HuH-7.5 (cell line): Measurements from ENCODE around the gene PLBD1.

Experiments used
- DNase-seq: peaks from one replicate; pipeline ENCODE4 v3.0.0; 2011; ENCODE audit warnings: low spot score

The PLBD1 gene

GRCh38 chr12:14505626-14506596 lies 61.8 kb downstream of the PLBD1 start:
- no peak for DNase-seq

- no peak for DNase-seq
Observed at GRCh38 chr12:14495326-14495725, 72.4 kb downstream of the PLBD1 start.

- DNase-seq = no peak
Observed at GRCh38 chr12:14482886-14483285, 84.8 kb downstream of the PLBD1 start.

- no peak for DNase-seq
Observed at GRCh38 chr12:14482361-14482760, 85.3 kb downstream of the PLBD1 start.

- no peak for DNase-seq
Observed at GRCh38 chr12:14481201-14481600, 86.5 kb downstream of the PLBD1 start.

- no peak for DNase-seq
Observed at GRCh38 chr12:14479004-14479403, 88.7 kb downstream of the PLBD1 start.

- no peak for DNase-seq
Observed at GRCh38 chr12:14473707-14474287, 93.9 kb downstream of the PLBD1 start.

GRCh38 chr12:14471497-14471896 lies 96.2 kb downstream of the PLBD1 start:
- DNase-seq = no peak

GRCh38 chr12:14460212-14460841 lies 107.4 kb downstream of the PLBD1 start:
- DNase-seq = no peak

- DNase-seq = peak; percentile 40
Observed at GRCh38 chr12:14454098-14454907, 113.4 kb downstream of the PLBD1 start.
